ENCODE results near the gene ARID1B.

Gene ARID1B

DNA sequence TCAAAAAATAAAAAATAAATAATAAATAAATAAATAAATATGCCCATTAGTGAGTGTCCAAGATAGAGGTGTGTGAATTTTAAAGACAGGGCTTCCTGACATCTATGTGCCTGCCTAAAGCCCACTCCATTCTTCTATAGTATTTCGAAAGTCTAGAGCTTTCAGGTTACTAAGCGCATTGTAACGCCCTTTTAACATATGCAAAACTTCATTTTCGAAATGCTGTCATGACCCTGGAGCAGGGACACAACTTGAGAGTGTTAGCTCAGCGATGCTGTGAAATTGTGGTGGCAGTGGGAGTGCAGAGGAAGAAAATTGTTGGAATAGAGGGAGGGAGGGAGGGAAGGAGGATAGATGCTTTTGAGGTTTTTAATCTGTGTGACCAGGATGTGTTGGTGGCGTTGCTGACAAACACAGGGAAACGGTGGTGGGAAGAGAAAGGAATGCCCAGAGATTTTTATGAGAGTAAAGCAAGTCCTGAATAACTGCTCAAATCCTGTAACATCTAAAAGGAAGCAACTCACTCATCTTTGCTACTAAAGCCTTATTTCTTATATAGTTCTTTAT lies 169.3 kb downstream of the ARID1B start:
- ATAC-seq (ENCODE audit: insufficient read depth, low read depth) (no peak), DNase-seq (no peak)
- TF ChIP-seq CTCF (IDR thresholded peaks at IDR 0.05; ENCODE audit: borderline replicate concordance, extremely low read depth, low read length, poor library complexity, severe bottlenecking) (no peak), EZH2 (IDR thresholded peaks at IDR 0.05; ENCODE audit: borderline replicate concordance, low read depth, low read length, severe bottlenecking) (no peak)
- H3K27me3 ChIP-seq (ENCODE audit: insufficient read depth, low read length, poor library complexity): no peaks in the 10 kb centered on the region
- H3K79me2 ChIP-seq (ENCODE audit: insufficient read depth, low read length): peaks cover 95% of the 10 kb centered on the region
- H3K4me3 ChIP-seq (ENCODE audit: low read depth in 1 of 2, low read length in 2 of 2): no peak overlapping the region
- H3K36me3 ChIP-seq (ENCODE audit: insufficient read depth, low read length): no peaks in the 10 kb centered on the region; the same call in 1 of the 2 replicates
- H3K9me3 ChIP-seq (ENCODE audit: insufficient read depth, low read length, severe bottlenecking): no peaks in the 10 kb centered on the region
- H3K4me2 ChIP-seq (ENCODE audit: insufficient read depth, low read length): no peak overlapping the region
- no peaks in the 10 kb centered on the region for H3K4me1 ChIP-seq (ENCODE audit: insufficient read depth, low read length)
- H2AFZ ChIP-seq (ENCODE audit: low read depth, low read length): no peak overlapping the region
- H4K20me1 ChIP-seq (ENCODE audit: insufficient read depth, low read length): peaks cover 55% of the 10 kb centered on the region
- H3K9ac ChIP-seq (ENCODE audit: low read depth, low read length): no peak overlapping the region
- H3K27ac ChIP-seq (ENCODE audit: low read length): no peak overlapping the region

- H3K27me3 ChIP-seq (ENCODE audit: insufficient read depth, low read length, poor library complexity): no peaks in the 10 kb centered on the region
- H3K79me2 ChIP-seq (ENCODE audit: insufficient read depth, low read length): peaks cover 94% of the 10 kb centered on the region
- H3K27ac ChIP-seq (ENCODE audit: low read length): no peak overlapping the region
- no peak overlapping the region for H3K4me3 ChIP-seq (ENCODE audit: low read depth in 1 of 2, low read length in 2 of 2)
- no peak overlapping the region for H3K9ac ChIP-seq (ENCODE audit: low read depth, low read length)
- no peak overlapping the region for H2AFZ ChIP-seq (ENCODE audit: low read depth, low read length)
- ATAC-seq (ENCODE audit: insufficient read depth, low read depth): no peak
- peaks cover 3% of the 10 kb centered on the region; the same call in 1 of the 2 replicates for H3K4me1 ChIP-seq (ENCODE audit: insufficient read depth, low read length)
- H3K36me3 ChIP-seq (ENCODE audit: insufficient read depth, low read length): no peaks in the 10 kb centered on the region; the same call in 1 of the 2 replicates
- H3K4me2 ChIP-seq (ENCODE audit: insufficient read depth, low read length): no peak overlapping the region
- DNase-seq: no peak
- H4K20me1 ChIP-seq (ENCODE audit: insufficient read depth, low read length): peaks cover 56% of the 10 kb centered on the region
- no peaks in the 10 kb centered on the region for H3K9me3 ChIP-seq (ENCODE audit: insufficient read depth, low read length, severe bottlenecking)
- TF ChIP-seq EZH2 (IDR thresholded peaks at IDR 0.05; ENCODE audit: borderline replicate concordance, low read depth, low read length, severe bottlenecking): no peak
- TF ChIP-seq CTCF (IDR thresholded peaks at IDR 0.05; ENCODE audit: borderline replicate concordance, extremely low read depth, low read length, poor library complexity, severe bottlenecking): no peak
Observed at GRCh38 chr6:156948277-156948676, 171.1 kb downstream of the ARID1B start.

GRCh38 chr6:156948807-156949206 lies 171.6 kb downstream of the ARID1B start:
- no peaks in the 10 kb centered on the region for H3K9me3 ChIP-seq (ENCODE audit: insufficient read depth, low read length, severe bottlenecking)
- H2AFZ ChIP-seq (ENCODE audit: low read depth, low read length): no peak overlapping the region
- peaks cover 56% of the 10 kb centered on the region for H4K20me1 ChIP-seq (ENCODE audit: insufficient read depth, low read length)
- TF ChIP-seq EZH2 (IDR thresholded peaks at IDR 0.05; ENCODE audit: borderline replicate concordance, low read depth, low read length, severe bottlenecking): no peak
- TF ChIP-seq CTCF (IDR thresholded peaks at IDR 0.05; ENCODE audit: borderline replicate concordance, extremely low read depth, low read length, poor library complexity, severe bottlenecking): no peak
- no peak for ATAC-seq (ENCODE audit: insufficient read depth, low read depth)
- no peaks in the 10 kb centered on the region; the same call in 1 of the 2 replicates for H3K36me3 ChIP-seq (ENCODE audit: insufficient read depth, low read length)
- DNase-seq: no peak
- no peak overlapping the region for H3K9ac ChIP-seq (ENCODE audit: low read depth, low read length)
- no peak overlapping the region for H3K27ac ChIP-seq (ENCODE audit: low read length)
- H3K27me3 ChIP-seq (ENCODE audit: insufficient read depth, low read length, poor library complexity): no peaks in the 10 kb centered on the region
- H3K4me3 ChIP-seq (ENCODE audit: low read depth in 1 of 2, low read length in 2 of 2): no peak overlapping the region
- H3K4me1 ChIP-seq (ENCODE audit: insufficient read depth, low read length): peaks cover 7% of the 10 kb centered on the region; the same call in 1 of the 2 replicates
- peaks cover 94% of the 10 kb centered on the region for H3K79me2 ChIP-seq (ENCODE audit: insufficient read depth, low read length)
- H3K4me2 ChIP-seq (ENCODE audit: insufficient read depth, low read length): no peak overlapping the region

Measured in DND-41 (cell line).